ENCODE data around the gene ADAMTS12.

DNA sequence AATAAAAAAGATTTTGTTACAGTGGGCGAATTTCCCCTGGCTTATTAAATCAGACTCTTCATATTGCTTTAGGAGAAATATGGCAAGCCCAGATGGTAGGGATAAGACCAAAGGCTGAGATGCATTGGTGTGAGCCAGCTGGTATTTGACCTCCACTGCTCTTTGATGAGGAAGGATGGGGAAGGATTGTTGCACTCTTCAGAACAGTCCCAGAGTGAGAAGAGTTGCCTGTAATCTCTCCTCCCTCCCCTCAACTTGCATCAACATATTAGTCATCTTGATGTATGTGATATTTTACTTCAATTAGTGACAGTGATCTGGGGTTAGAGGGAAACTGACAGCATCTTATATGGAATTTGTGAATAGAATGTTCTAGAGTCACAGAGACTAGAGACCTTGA, 136.6 kb downstream of the ADAMTS12 start:
- TF ChIP-seq, protein P1, sequence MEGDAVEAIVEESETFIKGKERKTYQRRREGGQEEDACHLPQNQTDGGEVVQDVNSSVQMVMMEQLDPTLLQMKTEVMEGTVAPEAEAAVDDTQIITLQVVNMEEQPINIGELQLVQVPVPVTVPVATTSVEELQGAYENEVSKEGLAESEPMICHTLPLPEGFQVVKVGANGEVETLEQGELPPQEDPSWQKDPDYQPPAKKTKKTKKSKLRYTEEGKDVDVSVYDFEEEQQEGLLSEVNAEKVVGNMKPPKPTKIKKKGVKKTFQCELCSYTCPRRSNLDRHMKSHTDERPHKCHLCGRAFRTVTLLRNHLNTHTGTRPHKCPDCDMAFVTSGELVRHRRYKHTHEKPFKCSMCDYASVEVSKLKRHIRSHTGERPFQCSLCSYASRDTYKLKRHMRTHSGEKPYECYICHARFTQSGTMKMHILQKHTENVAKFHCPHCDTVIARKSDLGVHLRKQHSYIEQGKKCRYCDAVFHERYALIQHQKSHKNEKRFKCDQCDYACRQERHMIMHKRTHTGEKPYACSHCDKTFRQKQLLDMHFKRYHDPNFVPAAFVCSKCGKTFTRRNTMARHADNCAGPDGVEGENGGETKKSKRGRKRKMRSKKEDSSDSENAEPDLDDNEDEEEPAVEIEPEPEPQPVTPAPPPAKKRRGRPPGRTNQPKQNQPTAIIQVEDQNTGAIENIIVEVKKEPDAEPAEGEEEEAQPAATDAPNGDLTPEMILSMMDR (IDR thresholded peaks at IDR 0.05): no peak
- no peak for TF ChIP-seq POLR2A (IDR thresholded peaks at IDR 0.05)

Measured in transverse colon (tissue), 3 donors.